ENCODE data around the gene RTL10.
"Not testable (repeated sequence)": the region's sequence is repeated elsewhere in the genome, so short reads cannot be mapped to it uniquely, and the experiment has no call there.

The RTL10 gene

DNA sequence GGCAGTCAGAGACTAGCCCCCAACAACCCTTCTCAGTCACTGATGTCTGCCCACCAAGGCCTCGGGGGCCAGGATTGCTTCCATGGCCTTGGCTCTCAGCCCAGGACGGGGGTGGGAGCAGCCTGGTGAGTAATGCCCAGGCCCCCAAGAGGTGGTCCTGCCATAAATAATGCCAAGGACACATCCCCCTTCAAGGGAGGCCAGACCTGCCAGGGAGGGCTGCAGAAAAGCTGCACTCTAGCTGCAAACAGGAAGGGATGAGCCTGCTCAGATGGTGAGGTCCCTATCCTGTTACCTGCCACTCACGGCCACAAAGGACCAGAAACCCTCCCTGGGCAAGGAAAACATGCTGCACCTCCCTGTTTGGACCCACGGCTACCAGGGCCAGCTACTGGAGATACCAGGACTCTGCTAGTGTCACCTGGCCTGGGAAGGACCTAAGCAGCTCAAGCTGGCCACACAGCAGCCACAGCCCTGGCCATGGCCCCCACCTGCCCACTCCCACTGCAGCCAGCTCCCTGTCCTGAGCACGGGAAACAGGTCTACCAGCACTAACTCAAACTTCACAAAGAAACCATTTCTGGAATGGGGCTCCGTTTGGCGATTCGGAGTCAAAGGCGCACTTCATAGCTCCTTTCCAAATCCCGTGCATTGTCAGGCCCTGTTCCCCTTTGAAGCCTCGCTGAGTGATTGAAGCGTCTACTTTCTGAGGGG lies 12.1 kb downstream of the RTL10 start:
- DNase-seq, result no peak

DNA sequence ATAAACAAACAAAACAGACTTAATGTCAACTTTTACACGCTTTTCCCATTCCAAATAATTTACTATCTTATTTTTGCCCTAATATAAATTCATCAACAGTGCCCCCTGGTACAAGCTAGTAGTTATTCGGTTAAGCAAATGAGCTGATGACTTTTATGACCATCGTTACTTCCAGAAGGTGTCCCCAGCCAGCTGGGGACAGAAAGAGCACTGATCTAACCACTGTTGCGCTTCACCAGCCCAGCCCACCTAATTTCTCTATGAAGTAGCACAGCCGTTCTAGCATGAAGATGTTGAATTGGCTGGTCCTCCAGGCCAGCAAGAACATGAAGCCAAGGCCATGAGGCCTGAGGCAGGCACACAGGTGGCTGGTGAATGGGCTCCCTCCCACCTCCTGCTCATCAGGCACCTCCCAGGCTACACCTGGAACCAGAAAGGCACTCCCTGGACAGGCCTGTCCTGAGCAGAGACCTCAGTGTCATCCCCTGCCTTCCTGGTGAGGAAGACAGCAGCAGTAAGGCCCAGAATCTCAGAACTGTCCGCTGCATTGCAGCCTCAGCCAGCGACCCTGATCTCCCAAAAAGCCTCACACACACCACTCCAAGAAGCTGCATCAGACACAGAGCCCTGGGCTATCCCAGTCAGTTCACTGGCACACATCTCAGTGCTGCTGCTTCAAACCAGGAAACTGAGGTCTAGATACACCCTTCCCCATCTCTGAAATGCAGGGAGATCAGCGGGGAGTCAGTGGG lies 12.9 kb downstream of the RTL10 start:
- no peak for DNase-seq

DNA sequence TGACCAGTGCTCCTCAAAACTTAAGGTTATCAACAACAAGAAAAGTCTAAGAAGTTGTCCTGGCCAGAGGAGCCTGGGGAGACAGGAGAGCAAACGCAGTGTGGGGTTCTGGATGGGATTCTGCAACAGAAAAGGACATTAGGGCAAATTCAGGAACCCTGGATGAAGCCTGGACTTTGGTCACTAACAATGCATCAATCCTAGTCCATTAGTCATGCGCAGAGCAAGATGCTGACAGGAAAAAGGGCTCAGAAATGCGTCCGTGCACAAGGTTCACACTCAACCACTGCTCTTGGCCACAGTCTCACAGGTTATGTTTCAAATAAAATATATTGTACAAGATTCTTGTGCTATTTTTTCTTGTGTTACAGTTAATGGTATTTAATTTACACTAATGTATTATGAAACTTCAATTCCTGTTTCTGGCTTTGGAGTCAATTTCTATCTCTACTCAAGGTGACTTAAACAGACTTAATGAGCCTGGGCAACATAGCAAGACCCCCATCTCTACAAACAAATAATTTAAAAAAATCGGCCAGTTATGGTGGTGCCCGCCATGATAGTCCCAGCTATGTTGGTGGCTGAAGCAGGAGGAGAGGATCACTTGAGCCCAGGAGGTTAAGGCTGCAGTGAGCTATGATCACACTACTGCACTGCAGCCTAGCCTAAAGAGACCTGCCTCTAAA lies 13.6 kb downstream of the RTL10 start:
- DNase-seq, result no peak

DNA sequence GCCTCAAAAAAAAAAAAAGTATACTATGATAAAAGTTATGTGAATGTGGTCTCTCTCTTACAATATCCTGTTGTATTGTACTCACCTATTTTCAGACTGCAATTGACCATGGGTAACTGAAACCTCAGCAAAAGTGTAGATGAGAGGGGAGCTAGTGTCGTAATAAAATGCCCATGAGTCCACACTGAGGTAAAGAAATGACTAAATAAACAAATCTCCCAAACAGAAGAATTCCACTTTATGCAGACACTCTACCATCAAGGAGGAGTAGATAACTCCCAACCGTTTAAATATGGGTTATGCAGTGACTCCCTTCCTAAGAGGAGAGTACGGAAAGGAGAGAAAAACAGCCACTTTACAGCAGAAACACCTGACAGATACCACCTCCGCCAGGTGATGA lies 14.6 kb downstream of the RTL10 start:
- DNase-seq, result no peak

DNA sequence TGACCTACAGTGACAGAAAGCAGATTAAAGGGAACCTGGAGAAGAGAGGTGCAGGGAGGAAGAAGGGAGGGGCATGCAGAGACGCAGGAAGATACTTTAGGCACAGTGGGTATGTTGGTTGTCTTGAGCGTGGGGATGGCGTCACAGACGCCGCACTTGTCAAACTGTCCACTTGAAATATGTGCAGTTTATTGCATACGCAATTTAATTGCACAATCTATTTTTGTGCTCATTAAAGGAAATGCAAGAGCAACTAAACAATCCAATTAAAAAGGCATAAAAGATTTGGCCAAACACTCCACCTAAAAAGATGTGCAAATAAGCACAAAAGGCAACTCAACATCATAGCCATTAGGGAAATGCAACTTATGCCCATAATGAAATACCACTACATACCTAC lies 16.8 kb downstream of the RTL10 start:
- no peak for DNase-seq

DNA sequence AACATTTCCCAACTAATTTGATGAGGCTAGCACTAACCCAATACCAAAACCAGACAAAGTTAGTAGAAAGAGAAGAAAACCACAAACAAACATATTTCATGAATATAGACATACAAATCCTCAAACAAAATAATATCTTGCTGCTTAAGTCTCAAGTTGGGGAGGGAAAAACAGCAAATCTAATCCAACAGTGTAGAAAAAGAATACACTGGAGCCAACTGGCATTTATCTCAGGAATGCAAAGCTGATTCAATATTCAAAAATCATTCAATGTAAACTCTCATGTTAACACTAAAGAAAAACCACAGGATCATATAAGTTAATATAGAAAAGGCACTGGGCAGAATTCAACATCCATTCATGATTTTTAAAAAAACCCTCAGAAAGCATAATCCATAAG lies 18.2 kb downstream of the RTL10 start:
- DNase-seq, result no peak

DNA sequence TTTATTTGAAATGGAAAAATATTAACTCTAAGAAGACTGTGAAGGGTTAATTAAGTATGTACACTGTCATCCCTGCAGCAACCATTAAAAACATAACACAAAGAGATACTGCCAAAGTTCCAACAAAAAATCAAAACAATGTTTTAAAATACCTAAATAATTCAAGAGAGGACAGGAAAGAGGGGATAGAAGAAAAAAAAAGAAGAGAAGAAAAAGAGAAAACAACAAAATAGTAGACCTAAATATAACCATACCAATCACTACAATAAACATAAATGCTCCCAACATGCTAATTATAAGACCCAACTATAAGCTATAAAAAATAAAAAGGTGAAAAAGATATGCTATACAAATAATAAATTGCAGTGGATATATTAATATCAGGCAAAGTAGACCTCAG lies 20.1 kb downstream of the RTL10 start:
- DNase-seq, result no peak

DNA sequence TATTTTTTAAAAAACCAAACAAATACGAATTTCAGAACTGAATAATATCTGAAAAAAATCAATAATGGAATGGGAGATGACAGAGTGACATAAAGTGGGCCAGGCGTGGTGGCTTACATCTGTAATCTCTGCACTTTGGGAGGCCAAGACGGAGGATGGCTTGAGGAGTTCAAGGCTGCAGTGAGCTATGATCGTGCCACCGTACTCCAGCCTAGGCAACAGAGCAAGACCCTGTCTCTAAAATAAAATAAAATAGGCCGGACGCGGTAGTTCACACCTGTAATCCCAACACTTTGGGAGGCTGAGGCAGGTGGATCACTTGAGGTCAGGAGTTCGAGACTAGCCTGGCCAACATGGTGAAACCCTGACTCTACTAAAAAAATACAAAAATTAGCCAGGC lies 21.3 kb downstream of the RTL10 start:
- not testable (repeated sequence) for DNase-seq

DNA sequence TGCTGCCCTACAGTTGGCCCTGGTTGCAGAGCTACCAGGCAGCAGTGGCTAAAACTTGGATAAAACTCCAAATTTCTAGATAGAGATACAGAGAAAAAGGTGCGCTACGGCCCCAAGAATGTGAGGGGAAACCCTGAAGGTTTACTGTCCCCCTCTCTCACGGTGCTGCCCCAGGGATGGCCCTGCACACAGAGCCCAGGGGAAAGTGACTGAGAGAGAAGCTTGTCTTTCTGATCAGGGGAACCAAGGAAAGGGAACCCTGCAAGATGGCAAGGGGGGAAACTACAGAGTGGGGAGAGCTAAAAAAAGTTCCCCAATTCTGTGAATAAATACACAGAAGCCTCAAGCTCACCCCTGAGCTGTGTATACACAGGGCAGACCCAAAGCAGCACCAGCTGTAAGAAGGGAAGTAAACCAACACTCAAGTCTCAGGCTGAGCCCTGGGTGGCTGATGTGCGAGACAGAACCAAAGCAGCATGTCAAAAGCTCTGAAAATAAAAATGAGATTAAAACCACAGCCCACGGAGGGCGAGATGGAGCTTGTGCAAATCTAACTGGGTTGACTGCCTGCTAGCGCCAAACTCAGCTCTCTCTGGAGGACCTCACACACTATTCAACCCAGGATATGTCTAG lies 22.1 kb downstream of the RTL10 start:
- DNase-seq, result no peak

DNA sequence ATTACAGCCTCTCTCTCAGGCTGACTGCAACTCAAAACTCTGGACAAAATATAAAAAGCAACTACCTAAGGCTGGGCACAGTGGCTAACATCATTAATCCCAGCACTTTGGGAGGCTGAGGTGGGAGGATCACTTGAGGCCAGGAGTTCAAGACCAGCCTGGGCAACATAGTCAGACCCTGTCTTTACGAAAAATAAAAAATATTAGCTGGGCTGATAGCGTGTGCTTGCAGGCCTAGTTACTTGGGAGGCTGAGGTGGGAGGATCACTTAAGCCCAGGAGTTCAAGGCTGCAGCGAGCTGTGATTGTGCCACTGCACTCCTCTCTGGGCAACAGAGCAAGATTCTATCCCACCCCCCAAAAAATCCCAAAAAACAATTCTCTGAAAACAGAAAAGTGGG lies 22.7 kb downstream of the RTL10 start:
- DNase-seq, result not testable (repeated sequence)

DNA sequence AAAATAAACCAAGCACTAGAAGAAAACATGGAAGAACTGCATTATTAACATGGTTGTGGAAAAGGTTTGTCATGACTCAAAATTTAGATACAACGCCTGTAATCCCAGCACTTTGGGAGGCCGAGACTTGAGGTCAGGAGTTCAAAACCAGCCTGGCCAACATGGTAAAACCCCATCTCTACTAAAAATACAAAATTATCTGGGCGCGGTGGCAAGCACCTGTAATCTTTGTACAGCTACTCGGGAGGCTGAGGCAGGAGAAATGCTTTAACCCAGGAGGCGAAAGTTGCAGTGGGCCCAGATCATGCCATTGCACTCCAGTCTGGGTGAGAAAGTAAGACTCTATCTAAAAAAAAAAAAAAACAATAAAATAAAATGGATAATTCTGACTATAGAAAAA lies 23.7 kb downstream of the RTL10 start:
- DNase-seq, result no peak

DNA sequence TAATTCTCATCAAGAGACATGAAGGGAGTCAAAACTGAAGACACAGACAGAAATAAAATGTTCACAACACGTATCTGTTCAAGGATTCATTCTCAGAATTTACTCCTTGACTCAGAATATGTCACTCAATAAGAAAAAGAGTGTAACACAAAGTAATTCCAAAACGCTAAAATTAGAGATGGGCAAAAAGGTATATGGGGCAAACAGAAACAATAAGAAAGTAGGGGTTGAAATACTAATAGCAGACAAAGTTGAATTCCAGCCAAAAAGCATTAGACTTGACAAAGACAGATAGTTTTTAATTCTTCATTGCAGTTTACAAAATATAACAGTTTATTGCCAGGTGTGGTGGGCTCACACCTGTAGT lies 26.7 kb downstream of the RTL10 start:
- no peak for DNase-seq

DNA sequence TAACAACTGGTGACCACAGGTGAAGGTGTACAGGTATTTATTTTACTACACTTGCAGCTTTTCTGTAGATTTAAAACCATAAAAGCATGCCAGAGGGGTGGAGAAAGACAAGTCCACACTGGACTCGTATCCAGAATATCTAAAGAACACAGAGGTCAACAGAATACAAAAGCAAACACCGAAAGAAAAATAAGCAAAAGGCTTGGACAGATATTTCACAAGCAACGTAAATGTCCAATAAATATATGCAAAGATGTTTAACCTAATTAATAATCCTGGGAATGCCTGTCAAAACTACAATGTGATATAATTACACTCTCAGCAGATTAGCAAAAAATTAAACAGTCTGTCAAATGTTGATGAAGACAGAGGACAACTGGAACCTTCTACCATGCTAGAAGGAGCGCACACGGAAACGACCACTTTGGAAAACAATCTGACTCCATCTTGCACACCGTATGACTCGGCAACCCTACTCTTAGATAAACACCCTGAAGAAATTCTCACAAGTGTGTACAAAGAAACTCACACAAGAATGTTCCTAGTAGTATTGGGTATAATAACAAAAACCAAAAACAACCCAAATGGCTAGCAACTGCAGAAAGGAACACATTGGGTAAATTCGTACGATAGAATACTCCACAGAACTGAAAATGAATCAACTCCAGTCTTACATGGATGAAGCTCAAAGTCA lies 27.2 kb downstream of the RTL10 start:
- no peak for DNase-seq

DNA sequence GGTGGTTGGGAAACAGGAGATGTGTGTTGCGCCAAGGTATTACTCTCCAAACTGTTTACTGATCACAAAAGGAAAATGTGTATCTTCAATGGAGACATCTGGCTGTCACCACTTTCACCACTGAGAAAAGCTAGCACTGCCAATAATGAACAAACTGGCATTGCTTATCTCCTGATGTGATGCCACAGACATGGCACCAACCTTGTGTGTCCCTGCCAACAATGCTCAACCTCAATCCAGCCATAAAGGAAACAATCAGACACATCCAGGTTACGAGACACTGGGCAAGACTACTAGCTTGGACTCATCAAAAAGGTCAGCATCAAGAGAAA lies 28.1 kb downstream of the RTL10 start:
- DNase-seq, result no peak

DNA sequence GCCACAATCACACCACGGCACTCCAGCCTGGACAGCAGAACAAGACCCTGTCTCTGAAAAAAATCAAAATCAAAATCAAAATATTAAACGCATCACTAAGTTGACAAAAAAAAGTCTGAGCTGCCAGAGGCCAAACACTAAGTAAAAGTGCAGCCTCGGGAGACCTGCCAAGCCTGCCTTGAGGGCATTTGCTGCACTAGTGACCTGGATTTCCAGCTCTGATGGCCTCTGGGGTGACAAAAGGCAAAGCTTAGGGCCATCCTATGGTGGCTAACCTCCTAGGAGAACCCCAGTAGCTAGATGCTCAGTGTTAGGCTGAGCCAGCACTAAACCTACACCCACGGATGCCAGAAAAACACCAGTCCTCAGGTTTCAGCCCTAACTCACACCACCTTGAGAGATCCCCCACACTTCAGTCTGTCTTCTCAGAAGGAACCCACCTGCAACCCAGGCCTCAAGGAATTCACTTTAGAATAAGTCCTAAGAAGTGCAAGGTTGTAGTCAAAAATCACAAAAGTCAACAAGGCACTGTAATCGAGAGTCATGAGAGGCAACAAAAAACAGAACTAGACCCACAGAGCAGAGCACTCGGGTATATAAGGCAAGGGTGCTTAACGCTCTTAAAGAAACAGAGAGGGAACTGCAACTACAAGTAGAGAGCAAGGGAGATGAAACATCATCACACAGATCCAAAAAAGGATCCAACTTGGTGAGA lies 28.6 kb downstream of the RTL10 start:
- DNase-seq, result no peak

DNA sequence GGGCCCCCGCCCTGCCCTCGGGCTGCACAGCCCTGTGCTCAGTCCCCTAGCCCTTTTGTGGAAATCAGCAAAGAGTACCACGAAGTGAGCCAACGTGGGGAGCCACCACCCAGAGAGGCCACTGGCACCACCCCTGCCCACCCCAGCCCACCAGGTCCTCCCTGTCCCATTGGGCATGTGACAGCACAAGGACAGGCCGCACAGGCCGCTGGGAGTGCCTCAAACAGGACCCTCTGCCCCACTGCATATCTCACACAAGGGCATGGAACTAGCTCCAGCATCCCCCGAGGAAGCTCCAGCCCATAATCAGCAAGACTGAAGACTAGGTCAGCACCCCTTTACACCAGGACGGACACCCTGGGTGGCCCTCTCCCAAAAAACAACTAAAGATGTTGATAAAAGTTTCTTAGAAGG lies 29.7 kb downstream of the RTL10 start:
- no peak for DNase-seq

DNA sequence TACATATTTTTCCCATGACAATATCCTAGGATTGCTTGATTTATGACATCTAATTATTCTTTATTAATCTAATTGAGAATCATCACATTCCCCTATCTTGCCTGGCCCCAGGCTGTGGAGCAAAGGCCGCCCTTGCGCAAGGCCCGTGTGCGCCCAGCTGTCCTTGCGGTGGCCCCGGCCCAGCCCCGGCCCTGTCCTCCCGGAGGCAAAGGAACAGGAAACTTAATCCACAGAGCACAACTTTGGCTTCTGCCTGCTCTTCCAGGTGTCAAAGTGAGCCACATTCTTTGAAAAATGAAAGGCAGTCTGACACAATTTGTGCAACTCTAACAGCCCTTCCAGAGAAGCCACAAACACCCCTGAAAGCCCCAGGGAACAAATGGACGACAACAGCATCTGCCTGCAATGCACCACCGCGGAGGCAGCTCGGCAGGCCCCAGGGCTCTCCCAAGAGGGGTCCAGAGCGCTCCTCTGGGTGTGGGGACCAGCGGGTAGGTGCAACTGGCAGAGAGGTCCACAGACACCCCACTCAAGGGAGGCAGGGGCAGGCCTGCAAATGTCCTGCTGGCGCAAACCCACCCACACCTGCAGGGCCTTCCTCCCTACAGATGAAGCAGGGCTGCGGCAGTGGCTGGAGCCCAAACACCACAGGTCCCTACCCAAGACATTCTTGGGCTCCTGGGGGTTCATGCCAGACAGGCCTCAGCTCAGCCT lies 30.3 kb downstream of the RTL10 start:
- no peak for DNase-seq

DNA sequence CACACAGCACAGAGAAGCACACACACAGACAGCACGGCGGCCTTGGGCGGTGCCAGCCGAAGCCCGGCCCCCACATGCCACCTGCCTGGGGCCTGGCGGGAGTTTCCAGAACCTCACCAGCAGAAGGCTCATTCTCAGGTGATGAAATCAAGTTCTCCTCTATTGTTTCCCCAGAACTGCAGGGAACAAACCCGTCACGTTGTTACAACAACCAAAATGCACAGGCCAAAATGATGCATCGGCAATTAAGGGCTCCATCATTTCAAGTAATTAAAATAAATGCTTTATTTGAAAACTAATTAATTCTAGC lies 30.8 kb downstream of the RTL10 start:
- no peak for DNase-seq

DNA sequence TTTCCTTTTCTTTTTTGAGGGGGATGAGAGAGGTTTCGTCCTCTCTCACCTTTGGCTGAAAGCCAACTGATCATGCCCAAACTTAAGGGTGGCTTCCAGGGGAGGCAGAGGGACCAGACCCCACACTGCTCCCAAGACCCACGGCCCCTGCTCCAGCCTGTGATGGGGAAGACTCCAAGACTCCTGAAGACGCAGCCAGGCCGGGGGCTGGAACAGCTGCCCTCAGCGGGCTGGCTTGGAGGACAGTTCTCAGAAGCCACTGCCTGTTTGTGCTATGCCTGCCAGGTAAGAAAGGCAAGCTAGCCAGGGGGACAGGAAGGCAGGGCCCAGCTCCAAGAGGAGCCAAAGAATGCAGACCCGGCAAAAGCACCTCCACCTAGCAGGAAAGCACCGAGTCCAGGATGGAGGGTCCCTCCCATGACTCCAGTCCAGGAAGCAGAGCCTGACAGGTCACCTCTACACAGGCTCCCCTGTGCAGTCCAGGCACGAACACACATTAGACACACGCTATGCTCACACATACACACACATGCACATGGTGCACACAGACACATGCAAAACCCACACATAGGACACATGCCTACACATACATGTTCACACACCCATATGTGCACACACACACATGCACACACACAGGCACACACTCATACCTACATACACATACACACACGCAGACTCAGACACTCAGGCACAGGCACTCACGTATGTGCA lies 31.3 kb downstream of the RTL10 start:
- no peak for DNase-seq

DNA sequence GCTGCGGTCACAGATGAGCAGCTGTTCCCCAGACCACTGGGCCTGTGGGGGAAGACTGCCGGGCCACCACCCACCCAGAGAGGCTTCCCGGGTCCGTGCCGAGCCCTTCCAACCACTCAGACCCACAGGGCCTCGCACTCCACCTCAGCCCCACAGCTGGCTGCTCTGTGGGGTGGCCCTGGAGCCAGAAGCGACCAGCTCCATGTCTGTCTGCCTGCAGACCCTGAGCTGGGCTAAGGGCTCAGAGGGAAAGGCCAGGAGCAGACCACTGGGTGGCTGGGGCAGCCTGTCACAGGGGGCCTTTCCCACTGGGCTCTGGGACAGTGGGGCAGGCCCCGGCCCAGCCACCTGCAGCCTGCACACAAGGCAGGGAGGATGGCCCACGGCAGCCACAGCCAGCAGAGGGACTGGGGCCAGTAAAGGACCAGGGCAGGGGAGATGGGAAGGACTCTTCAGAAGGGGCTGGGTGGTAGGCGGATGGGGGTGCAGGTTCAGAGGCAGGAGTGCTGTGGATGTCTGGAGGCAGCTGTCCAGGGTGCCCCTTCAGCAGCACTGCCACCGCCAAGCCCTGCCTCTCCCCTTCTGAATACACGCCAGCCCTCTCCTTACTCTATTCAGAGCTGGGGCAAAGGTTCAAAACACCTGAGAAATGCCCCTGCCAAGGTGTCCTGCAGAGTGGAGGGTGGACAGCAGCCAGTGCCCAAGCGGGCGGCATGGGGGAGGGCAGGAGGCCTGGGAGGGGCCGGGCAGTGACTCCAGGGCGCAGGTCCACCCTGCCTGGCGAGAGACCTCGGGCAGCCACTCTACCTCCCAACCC lies 32.2 kb downstream of the RTL10 start:
- no peak for DNase-seq

All from activated CD4-positive, alpha-beta T cell treated with anti-CD3 and anti-CD28 coated beads, Interleukin-2, Interleukin-6, amounts not matched to agents 100 ng/mL and 50 ng/mL, durations not matched to agents 16 hours and 8 hours (primary cell).